HG03103 (cell line): ENCODE results near the gene SORCS3.

Source experiments
- ATAC-seq: cut with Tn5 transposase; IDR thresholded peaks from one replicate; pipeline ENCODE4 v1.9.1; 2021; ENCODE audit warnings: low read depth; ENCODE audit not compliant: unreplicated experiment

SORCS3 gene

DNA sequence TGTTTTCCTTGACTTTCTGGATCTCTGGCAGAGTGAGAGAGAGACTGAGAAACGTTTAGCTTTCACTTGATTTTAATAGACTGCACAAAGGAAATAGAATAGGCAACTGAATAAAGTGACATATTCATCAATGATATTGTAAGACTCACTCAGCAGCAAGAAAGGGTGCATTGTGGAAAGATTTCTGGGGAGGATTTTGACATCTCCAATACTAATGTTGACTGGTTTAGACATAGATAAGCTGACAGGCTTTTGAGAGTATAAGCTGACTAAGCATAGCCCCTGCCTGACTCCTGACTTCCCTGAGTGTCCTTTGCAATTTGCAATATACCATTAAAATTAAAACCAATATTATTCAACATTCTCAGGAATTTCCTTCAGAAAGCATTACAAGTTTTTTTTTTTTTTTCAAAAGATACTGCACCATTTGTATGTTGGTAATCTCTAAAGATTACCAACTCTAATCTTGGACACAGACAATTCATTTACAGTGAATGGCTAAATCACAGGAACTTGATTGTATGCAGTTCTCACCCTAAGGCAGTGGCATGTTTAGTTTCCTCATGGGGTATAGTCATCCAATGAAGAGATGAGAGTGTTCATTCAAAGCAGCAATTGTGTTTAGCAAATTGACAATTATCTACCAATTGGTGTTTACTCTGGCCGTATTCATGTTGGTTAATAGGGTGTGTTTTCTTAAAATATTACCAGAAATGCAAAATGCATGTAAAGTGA lies 325.6 kb downstream of the SORCS3 start:
- no peak for ATAC-seq

DNA sequence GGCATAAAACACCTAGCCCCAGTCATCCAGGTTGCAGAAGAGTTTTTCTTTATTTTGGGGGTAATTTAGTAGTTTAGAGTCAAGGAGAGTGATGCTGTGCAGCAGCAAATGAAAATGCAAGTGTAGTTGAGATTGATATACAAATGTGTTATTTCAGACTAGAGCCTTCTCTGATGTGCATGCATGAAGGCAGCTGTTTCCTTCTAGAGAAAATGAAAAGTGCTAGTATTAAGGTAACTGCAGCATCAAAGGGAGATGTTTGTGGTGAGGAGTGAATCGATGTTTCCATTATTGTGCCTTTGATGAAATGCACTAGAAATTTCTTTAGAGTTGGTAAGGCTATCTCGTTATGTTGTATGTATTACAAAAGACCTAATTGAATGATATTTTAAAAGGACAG lies 339.3 kb downstream of the SORCS3 start:
- ATAC-seq = no peak

GRCh38 chr10:104981995-104982394 lies 340.9 kb downstream of the SORCS3 start:
- no peak for ATAC-seq

GRCh38 chr10:104988686-104989085 lies 347.6 kb downstream of the SORCS3 start:
- ATAC-seq = no peak

DNA sequence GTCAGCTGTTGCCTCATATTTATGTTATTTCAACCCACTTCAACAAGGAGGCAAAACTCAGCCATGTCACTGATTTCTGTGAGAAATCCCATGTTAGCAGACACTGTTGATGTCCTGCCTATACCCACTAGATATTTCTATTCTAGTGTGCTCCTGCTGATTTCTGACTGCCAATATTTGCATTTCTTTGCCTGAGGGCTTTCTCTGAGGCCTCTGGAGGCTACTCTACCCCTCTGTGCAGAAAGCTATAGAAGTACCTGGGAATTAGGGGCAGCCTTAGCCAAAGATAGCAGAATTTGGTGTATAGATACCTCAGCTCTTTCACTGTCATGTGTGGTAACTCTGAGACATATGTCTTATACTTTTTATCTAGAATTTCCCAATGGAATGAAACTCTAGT lies 348.8 kb downstream of the SORCS3 start:
- no peak for ATAC-seq

DNA sequence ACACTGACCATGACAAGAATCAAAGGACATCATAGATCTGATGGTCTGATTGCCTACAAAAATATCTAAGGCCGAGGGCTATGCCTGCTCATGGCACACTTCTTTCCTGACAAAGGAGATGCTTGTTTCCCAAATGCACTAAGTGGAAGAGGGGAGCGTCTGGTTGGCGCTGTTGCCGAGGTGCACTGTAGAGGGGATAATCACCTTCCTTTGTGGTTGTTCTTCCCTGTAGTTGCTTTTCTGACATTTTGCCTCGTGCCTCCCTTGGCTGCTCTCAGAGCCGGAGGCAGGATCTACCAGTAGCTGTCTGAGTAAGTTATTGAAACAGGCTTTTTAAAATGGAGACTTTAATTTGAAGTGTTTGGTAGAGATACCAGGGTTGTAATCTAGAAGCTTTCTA lies 352.0 kb downstream of the SORCS3 start:
- no peak for ATAC-seq

DNA sequence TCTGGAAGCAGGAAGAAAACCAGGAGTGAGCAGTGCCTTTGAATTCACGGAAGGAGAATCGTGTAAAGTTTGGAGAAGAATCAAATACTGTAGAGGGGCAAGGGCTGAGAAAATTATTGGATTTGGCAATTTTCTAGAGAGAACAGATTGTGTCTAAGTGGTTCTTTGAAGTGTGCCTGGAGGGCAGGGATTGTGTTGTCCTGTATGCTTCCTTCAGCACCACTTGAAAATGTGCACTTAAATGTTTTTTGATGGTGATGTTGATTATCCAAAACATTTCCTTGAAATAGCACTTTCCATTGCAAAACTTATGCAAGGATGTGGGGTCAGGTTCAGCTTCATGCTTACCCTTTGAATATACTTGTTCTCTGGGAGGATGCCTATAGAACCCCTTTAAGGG lies 360.2 kb downstream of the SORCS3 start:
- ATAC-seq = no peak

DNA sequence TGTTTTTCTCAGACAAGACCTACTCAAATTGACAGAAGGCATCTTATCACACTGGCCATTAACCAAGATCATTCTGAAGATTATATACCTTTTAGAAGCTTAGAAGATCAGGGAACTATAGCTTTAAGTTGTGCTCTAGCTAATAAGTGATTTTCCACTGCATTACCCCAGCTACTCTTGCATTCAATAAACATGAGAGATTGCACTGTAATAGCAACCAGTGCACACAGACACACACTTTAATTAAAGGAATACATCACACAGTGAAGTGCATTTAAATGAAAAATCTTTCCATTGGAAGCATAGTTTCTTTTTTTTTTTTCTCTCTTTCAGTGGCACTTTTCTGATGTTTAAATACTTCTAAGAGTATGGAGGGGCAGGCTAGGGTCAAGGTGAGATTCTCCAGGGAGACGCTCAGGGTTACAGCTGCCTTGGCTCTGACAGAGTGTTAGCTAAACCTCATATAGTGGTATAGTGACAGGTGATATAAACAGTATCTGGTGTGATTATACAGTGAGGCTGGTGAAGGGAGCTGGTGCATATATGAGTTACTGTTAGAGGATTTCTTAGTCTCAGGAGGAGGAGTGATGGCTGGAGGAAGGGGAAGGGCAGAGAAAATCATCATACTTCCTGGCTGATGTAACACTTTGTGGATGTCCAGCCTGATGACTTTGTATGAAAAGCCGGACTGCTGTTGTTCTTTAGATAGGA lies 369.5 kb downstream of the SORCS3 start:
- ATAC-seq = no peak

DNA sequence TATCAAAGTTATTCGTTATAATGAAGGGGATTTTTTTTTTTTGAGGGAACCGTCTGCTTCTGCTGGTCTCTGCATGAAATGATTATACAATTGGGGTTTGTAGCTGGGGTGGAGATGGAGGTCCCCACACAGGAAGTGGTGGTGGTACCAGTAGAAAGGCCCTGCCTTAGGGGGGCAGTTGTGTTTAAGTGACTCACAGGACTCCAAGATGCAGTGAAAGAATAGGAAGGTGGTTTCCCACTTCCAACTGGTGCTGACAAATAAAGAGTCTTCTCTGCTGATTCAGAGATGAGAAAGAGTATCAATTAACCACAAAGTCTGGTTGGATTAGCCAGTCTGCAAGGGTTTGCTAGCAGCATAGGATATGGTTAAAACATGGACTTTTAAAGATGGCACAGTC lies 376.0 kb downstream of the SORCS3 start:
- ATAC-seq = no peak

DNA sequence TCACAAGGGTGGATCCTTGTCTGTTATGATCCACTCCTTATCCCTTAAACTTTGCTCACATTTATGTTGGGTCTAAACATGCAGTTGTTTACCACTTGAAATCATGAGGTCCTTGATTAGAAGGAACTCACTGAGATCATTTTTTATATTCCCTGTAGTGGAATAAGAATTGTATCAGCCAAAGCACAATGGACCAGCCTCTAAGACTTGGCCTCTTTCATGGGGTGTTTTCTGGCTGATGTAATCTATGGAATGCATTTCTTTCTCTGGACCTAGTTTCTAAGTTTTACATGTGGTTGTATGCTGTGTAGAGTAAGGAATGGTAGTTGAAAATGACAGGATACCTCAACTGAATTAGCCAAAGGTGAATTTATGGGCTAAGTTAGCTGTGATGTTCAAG lies 376.6 kb downstream of the SORCS3 start:
- ATAC-seq = no peak

GRCh38 chr10:105023211-105024111 lies 382.4 kb downstream of the SORCS3 start:
- no peak for ATAC-seq

GRCh38 chr10:105024184-105024583 lies 383.1 kb downstream of the SORCS3 start:
- no peak for ATAC-seq

- ATAC-seq = no peak
Measured at GRCh38 chr10:105025092-105025491, 384.0 kb downstream of the SORCS3 start.

- ATAC-seq = no peak
Measured at GRCh38 chr10:105026566-105026965, 385.5 kb downstream of the SORCS3 start.

GRCh38 chr10:105029286-105029685 lies 388.2 kb downstream of the SORCS3 start:
- ATAC-seq = no peak

GRCh38 chr10:105037022-105037421 lies 395.9 kb downstream of the SORCS3 start:
- ATAC-seq = no peak

DNA sequence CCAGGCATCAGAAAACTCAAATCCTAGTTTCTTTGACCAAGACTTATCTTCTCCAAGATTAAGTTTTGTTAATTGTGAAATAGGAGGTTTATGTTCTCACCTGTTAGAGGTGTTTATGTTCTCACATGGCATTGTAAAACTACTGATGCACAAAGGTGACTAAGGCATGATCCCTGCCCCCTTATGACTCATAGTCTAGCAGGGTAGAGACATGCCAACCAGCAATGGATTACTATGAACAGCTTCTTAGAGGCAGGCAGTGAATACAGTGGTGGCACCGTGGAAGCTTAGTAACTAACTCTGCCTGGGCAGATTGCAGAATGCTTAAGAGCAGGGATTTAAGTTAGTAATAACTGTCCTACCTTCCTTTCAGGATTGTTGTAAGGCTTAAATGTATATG lies 400.9 kb downstream of the SORCS3 start:
- ATAC-seq = no peak

- ATAC-seq = no peak
Measured at GRCh38 chr10:105042906-105043552, 401.9 kb downstream of the SORCS3 start.

- no peak for ATAC-seq
Measured at GRCh38 chr10:105044902-105045301, 403.8 kb downstream of the SORCS3 start.

GRCh38 chr10:105056413-105056812 lies 415.3 kb downstream of the SORCS3 start:
- no peak for ATAC-seq

DNA sequence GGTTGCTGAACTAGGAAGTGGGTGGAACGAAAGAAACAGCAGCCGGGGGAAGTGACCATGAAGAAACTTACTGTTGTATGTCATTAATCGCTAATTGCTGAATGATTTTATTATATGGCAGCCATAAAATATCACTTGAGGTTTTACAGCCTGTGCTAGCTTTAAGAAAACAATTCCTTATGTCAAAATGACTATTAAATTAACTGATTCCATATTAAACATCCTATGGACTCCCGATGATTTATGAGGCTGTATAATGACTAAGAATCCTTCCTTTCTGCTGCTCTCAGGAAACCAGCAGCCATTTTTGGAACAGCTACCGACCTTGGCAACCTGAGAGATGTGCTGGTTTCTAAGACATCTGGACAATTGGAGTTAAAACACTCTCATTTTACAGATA lies 421.9 kb downstream of the SORCS3 start:
- ATAC-seq = no peak
